Measurements from ENCODE around the gene PRDM2.

DNA sequence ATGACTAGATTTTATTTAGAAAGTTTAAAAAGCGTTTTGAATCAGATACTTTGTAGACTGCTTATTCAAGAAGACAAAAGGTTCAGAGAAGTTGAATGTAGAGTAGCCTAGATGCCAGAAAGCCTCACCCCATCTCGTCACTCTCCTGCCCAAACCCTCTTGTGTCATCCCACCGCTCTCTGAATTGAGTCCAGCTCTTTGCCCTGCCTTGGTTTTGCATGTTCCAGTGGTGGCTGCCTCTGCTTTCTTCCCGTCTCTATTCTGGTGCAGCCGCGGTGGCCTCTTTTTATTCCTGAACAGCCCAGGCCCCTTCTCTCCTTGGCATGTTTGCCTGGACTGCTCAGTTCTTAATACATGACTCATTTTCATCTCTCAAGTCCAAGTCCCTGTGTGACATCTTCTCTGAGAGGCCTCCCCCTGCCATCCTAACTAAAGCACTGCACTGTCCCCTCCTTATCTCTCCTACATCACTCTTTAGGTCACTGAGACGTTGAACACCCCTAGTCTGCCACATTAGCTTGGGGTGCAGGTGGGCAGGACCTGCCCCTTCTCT is 22.9 kb downstream of the PRDM2 start:
- TF ChIP-seq, protein P1, sequence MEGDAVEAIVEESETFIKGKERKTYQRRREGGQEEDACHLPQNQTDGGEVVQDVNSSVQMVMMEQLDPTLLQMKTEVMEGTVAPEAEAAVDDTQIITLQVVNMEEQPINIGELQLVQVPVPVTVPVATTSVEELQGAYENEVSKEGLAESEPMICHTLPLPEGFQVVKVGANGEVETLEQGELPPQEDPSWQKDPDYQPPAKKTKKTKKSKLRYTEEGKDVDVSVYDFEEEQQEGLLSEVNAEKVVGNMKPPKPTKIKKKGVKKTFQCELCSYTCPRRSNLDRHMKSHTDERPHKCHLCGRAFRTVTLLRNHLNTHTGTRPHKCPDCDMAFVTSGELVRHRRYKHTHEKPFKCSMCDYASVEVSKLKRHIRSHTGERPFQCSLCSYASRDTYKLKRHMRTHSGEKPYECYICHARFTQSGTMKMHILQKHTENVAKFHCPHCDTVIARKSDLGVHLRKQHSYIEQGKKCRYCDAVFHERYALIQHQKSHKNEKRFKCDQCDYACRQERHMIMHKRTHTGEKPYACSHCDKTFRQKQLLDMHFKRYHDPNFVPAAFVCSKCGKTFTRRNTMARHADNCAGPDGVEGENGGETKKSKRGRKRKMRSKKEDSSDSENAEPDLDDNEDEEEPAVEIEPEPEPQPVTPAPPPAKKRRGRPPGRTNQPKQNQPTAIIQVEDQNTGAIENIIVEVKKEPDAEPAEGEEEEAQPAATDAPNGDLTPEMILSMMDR (IDR thresholded peaks at IDR 0.05), result no peak
- no peak for TF ChIP-seq POLR2A (IDR thresholded peaks at IDR 0.05)
